GM21390 (cell line): Measurements from ENCODE around the gene MRPS7.
A peak's percentile ranks its signal among the peaks of the same experiment; 100 is the strongest.

Experiments used
- ATAC-seq: cut with Tn5 transposase; IDR thresholded peaks from one replicate; pipeline ENCODE4 v1.9.1; 2021; ENCODE audit not compliant: unreplicated experiment

MRPS7 gene

DNA sequence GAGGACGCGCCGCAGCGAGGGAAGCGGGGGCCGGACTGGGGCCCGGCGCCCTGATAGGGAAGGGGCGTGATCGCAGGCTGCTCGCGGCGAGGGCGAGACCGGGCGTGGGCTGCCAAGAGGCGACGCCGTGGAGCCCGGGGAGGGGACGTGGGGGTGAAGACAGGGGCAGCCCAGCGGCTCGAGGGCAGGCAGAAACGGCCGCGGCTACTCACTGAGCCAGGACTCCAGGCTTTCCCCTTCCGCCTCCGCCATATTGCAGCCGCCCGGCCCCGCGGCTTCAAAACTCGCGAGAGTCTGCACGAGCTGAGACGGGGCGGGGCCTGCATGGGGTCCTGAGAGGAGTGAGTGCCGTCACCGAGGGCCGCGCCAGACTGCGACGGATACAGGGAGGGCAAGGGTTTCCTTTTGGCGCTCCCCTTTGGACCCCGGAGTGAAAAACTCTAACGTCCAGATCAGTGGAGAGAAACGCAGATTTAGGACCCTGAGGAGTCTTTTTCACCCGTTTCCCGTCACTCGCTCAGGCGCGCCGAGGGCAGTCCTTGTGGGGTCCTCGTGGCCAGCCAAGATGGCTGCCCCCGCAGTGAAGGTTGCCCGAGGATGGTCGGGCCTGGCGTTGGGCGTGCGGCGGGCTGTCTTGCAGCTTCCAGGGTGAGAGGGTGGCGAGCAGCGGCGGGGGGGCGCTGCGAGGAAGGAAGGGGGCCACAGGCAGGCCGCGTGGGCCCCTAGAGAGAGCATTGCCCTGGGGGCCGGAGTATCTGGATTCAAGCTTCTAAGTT is at the start of gene MRPS7, which contains the start of gene GGA3:
Gene MRPS7 (plus strand): TSS at position 544 of the 776 bp plus-strand sequence. CDS start 22 bp downstream, at position 566.
Gene GGA3 (minus strand): TSS at position 271 of the 776 bp plus-strand sequence. CDS start 19 bp downstream, at position 252.
- ATAC-seq: peak; percentile 91

DNA sequence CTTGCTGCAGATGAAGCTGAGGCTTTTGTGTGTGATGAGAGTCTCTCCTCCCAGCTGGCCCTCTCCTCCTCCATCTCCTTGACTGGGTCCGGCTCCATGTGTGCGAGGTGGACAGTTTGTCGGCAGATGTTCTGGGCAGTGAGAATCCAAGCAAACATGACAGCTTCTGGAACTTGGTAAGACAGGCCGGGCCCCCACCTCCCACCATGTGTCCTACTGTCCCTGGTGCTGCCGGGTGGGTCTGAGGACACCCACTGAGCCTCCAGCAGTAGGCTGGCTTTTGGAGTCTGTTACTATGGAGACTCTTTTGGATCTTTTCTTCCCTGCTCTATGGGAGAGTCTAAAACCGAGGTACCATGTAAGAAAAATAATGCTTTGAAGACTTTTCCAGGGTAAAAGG is 43.5 kb upstream of the MRPS7 start:
- ATAC-seq: no peak

DNA sequence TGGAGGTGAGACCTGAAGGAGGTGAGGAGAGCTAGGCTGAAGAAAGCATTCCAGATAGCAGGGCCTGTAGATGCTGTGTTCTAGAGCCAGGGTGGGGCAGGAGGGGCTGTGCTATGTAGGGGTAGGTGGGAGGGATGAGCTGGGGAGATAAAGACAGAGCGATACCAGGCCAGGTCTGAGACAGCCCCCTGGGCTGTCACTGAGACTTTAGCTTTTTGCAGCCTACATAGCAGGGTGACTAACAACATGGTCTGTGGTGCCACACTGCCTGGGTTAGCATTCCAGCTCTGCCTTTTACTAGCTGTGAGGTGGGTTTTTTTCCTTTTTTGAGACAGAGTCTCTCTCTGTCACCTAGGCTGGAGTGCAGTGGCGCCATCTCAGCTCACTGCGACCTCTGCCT is 41.9 kb upstream of the MRPS7 start:
- no peak for ATAC-seq

DNA sequence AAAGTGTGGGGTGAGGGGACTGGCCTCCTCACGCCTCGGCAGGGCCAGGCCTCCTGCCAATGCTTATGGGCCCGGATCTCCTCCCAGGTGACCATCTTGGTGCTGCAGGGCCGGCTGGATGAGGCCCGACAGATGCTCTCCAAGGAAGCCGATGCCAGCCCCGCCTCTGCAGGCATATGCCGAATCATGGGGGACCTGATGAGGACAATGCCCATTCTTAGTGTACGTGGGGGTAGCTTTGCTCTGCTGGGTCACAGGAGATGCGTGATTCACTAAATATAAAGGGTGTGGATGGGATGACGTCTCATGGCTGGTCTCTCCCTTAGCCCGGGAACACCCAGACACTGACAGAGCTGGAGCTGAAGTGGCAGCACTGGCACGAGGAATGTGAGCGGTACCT is 36.7 kb upstream of the MRPS7 start:
- ATAC-seq: no peak

DNA sequence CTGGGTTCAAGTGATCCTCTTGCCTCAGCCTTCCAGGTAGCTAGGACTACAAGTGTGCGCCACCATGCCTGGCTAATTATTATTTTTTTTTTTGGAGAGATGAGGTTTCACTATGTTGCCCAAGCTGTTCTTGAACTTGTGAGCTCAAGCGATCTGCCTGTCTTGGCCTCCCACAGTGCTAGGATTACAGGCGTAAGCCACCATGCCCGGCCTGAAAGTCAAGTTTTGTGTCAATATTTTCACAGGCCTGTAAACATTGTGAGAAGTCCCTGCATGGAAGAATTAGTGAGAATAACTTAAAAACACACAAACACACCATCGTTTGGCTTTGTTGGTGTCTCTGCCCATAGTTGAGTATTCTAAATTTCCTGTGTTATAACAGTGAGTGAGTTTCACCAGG is 34.0 kb upstream of the MRPS7 start:
- no peak for ATAC-seq

DNA sequence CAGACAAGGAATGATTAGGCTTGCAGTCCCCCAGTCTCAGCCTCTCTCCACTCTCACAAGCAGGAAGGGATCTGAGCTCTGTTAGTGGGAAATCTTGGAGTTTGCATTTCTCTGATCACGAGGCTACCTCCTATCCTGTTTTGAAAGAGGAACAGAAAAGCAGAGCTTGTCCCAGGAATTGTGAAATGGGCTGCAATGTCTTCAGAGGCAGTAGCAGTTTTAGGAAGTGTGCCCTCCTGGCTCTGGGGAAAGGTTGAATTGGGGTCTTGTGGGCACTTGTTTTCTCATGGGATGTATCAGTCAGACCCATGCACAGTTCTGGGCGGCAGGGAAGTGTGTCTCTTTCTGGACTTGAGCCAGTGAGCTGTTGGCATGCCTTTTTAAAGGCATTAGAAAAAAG is 33.4 kb upstream of the MRPS7 start:
- ATAC-seq: no peak

DNA sequence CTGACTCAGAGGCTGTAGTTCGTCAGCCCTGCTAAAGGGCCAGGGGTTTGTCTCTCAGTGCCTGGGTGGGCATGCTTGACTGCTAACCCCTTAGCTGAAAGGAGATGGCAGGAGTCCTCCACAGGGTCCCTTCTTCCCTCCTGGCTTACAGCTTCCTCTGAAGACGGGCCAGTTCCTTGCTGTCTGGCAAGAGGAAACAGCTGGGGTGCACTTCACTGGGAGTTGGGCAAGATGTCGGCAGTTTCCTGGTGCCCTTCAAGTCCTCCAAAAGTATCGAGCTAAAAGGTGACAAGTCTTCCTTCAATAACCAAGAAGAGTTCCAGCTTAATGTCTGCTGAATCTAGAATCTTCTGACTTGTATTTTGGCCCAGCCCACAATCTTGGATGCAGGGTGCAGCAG is 32.8 kb upstream of the MRPS7 start:
- no peak for ATAC-seq

DNA sequence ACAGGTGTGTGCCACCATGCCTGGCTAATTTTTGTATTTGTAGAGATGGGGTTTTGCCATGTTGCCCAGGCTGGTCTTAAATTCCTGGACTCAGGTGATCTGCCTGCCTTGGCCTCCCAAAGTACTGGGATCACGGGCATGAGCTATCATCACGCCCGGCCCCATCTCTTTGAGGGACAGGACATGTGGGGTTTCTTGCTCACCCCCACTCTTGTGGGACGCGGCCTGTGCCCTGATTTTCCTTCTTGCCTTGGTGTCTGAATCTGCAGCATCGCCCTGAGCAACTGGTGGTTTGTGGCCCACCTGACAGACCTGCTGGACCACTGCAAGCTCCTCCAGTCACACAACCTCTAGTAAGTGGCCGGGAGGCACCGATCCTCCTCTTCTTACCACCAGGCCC is 30.6 kb upstream of the MRPS7 start:
- no peak for ATAC-seq

DNA sequence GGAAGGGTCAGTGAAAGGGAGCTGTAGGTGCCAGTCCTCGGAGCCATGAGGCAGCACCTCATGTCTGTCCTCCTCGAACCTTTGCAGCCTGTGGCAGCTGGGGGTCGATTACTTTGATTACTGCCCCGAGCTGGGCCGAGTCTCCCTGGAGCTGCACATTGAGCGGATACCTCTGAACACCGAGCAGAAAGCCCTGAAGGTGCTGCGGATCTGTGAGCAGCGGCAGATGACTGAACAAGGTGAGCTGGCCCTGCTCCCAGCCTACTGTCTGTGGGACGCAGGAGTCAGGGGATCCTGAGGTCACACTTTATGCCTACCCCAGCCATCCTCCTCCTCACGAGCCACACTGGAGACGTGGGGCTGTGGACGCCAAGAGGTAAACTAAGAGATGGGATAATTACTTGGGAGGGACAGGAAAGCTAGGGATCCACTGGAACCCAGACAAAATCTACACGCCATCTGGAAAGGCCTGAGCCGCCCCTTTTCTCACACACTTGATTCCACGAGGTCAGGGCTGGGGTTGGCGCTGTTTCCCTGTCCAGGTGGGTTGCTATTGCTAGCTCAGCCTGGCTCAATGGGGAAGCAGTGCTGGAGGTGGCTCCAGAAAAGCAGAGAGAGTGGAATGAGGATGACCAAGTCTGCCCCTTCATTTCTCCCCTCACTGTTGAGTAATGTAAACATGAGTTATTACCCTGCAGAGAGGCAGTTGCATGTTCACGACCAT is 29.8 kb upstream of the MRPS7 start:
- ATAC-seq: no peak

DNA sequence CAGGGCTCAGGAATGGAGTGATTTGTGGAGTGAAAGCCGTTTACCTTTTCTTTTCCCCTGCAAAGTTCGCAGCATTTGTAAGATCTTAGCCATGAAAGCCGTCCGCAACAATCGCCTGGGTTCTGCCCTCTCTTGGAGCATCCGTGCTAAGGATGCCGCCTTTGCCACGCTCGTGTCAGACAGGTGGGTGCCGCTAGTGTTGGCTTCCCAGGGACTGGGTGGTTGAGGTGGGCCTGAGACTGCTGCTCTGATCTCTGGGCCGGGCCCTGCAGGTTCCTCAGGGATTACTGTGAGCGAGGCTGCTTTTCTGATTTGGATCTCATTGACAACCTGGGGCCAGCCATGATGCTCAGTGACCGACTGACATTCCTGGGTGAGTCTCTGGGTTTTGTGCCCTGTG is 28.9 kb upstream of the MRPS7 start:
- ATAC-seq: no peak

DNA sequence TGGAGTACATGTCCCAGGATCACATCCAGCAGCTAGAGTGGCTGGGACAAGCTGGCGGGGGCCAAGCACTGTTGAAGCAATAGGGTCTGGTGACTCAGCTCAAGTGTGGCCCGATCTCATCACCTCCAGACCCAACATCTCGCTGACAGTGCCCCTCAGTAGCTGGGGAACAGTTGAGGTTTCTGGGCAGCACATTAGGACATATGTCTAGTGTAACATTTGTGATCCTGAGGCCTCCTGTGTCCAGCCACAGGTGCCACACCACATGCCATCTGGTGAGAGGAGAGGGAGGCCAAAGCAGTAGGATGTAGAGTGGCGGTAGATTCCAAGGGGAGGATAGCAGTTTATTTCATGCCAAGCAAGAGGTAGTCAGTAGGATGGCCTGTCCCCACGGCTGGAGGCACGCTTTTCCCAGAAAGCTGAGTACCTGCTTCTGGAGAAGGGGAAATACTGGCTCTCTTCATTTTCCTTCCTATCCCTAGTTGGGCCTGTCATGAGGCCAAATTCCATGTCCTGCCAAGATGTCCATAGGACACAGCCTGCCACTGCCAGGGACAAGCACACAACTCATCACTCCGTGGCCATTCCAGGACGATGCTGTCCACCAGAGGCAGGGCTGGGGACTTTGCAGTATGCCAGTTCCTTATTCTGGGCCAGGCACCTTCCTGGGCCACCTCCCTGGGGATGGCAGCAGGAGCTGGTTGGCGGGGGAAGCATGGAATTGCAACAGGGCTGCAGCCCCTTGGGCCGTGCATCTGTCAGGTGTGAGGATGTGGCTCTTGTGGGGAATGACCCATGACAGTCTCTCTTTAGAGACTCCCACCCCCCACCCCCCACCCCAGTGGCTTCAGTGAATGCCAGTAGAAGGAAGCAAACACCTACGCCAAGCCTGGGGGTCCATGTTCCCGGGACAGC is 24.3 kb upstream of the MRPS7 start:
- no peak for ATAC-seq

DNA sequence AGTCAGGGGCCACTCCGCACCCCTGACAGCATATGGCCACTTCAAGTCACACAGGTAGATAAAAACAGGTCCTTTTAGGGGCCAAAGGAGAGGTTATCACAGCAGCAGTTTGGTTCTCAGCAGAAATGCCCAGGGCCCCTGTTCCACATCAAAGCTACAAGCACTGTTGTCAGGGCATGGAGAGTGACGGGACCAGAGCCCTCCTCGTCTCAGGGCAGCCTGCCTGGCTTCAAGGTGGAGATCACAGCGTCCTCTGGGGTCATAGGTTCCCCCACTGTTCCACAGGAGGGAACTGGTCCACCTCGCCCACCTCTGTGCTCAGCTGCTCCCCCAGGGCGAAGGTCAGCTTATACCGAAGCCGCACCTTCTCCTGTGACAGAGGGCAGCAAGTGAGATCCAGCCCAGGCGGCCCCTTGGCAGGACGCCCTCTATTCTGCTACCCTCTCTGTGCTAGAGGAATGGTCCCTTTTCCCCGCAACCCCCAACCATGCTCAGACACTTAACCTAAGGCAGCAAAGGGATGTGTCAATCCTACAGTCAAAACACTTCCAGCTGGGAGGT is 23.6 kb upstream of the MRPS7 start:
- ATAC-seq: no peak

DNA sequence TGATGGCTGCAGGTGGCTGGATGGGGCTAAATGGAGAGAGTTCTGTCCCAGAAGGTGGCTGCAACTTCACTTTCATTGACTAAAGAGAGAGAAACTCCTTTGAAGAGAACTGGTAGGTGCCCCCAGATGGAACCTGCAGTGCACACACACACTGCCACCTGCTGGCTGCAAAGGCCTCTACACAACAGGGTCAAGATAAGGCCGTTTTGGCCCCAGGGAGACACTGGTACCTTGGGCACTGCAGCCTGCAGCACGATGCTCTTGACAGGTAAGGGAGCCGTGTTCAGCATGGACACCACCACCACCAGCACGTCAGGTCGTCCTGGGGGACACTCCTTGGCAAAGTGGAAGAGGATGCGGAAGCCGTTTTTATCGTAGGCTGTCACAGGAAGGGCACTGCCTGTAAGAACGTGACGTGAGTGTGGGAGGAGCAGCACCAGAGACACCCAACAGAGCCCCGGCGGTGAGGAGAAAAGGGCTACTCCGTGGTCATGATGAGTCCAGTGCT is 22.9 kb upstream of the MRPS7 start:
- no peak for ATAC-seq

DNA sequence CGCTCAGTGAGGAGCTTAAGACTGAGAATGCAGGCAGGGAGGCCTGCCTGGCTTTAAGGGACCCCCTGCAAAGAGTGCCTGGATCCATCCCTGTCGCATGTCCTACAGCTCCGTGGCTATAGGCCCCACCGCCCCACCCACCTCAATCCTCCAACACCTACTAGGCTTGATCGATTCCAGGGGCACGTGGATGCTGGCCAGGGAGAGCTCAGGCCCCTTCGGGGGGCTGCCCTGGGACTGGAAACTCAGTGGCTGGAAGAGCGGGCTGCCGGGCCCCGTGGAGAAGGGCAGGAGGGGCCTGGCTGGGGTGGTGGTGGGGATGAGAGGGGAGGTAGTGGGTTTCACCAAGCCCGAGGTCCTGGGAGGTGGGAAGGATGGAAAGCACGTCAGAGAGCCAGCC is 22.5 kb upstream of the MRPS7 start:
- ATAC-seq: no peak

DNA sequence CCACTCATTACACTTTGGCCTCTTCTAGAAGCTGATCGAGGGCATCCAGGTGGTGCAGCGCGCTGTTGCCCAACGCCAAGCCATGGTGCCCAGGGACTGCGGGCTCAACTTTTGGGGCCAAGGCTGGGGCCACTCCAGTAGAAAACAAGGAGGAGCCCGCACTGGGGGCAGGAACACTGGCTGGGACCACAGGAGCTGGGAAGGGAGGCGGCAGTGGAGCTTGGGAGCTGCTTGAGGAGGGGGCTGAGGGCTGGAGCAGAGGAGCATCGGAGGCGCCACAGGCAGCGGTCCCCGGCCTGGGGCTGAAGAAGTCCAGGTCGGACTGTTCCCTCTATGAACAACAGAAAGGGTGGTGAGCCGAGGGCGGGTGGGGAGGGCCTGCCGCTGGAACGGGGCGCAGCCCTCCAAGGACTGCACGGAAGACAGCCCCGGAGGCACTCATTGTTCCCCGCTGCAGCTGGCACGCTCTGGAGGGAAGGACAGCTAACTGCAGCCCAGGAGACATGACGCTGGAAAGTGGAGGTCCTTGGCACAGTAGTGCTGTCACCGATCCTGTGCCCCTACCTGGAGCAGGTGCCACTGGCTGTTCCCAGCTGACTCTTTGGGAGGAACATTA is 21.8 kb upstream of the MRPS7 start:
- no peak for ATAC-seq

DNA sequence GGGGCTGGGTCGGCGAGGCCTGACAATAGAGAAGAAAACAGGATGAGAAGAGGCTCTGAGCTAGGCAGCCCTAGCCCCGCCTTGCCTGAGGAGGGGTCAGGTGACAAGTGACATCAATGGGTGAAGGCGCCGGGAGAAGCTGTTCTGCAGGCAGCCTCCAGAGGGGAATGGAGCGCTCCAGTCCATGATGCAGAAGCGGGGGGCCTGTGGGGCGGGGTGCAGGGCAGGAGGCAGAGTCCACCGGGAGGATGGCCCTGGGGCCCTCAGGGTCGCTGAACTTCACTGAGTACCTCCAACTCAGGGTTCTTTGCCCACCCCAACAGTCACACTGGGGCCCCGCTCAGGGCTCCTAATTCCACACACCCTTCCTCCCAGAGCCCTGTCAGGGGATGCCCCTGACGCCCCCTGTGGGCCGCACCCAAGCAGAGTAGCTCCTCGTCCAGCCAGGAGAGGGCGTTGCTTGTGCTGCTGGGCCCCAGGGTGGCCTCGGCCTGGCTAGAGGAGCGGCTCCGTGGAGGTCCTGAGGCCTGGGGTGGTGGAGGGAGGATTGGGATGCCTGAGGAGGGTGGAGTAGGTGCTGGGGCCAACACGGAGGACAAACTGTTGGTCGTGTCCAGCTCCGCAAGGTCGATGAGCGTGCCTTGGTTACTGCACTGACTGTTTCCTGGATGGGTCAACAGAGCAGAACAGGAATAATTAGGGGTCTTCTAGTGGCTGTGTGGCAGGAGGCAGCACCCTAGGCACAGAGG is 21.1 kb upstream of the MRPS7 start:
- ATAC-seq: no peak

DNA sequence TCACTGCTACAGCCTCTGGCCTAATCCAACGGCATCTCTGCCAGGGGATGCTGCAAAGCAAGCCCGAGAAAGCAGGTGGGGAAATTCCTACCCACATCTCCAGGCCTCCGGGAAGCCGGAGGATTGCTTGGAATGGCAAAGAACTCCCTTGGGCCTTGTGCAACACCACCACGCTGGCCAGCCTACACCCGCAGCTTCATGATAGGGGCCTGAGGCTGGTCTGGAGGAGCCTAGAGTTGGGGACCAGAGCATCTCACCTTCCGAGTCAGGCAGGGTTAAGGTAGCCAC is 20.6 kb upstream of the MRPS7 start:
- ATAC-seq: no peak

DNA sequence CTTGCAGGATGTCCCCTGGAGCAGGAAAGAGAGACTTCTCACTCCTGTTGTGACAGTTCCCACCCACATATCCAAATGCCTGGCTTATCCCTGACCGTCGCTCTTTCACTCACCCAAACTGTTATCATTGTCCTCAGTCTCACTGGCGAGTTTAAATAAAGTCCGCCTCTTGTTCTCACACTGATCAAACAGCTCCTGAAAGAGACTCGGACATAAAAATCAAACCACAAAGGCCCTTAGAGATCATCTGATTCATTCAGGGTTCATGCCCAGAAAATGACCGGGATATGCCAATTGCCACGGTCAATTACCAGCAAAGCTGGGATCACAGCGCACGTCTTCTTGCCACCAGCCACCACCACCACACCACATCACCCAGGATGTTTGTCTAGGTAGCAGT is 20.2 kb upstream of the MRPS7 start:
- no peak for ATAC-seq

DNA sequence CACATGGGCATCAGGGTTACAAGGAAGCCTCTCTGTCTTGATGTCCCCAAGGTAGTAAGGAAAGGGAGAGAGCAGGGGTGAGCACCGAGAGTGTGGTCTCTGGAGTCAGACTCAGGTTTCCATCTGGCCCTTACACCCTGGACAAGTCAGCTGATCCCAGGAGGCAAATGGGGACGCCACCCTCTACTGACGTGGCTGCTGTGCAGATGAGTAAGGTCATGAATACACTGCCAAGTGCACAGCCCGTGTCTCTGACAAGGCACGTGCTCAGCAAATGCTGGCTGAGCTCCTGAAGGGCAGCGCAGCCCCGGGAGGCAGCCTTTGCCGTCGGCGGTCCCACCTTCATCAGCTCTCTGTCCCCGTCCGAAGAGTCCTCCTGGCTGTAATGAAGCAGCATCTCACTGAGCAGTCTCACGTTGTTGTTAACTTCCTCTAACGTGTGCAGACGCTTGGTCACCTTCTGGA is 19.7 kb upstream of the MRPS7 start:
- no peak for ATAC-seq
